Measurements from ENCODE around the gene BAAT. TPM values are rescaled to one million over a fixed set of nuclear protein-coding genes. Genes with fewer than 3 reads are reported as not detected.
A peak's percentile ranks its signal among the peaks of the same experiment; 100 is the strongest.

The BAAT gene
- total and polyA plus RNA-seq, 2 of the 13 experiments (the other 11 are each of a cell fraction or from before 2014, with no cell fraction given), result 0.71 to 7.9 TPM

DNA sequence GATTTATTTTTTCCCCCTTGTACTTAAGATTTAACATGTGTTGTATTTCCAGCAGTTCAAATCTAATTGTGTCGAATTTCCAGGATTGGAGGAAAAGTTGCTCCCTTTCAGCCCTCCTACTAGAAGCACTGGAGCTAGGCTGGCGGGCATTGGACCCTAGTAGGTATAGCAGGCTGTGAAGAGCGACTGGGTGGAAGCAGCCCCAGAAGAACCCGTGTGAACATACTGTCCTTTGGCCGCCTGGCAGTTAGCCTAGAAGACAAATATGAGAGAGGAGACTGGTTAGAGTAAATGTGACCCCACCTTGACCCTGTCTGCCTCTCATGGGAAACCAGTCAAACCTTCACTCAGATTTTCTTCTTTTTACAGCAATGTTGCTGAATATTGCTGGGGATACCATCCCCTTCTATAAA is 36.9 kb upstream of the BAAT start (continued):
- TF ChIP-seq, protein P1, sequence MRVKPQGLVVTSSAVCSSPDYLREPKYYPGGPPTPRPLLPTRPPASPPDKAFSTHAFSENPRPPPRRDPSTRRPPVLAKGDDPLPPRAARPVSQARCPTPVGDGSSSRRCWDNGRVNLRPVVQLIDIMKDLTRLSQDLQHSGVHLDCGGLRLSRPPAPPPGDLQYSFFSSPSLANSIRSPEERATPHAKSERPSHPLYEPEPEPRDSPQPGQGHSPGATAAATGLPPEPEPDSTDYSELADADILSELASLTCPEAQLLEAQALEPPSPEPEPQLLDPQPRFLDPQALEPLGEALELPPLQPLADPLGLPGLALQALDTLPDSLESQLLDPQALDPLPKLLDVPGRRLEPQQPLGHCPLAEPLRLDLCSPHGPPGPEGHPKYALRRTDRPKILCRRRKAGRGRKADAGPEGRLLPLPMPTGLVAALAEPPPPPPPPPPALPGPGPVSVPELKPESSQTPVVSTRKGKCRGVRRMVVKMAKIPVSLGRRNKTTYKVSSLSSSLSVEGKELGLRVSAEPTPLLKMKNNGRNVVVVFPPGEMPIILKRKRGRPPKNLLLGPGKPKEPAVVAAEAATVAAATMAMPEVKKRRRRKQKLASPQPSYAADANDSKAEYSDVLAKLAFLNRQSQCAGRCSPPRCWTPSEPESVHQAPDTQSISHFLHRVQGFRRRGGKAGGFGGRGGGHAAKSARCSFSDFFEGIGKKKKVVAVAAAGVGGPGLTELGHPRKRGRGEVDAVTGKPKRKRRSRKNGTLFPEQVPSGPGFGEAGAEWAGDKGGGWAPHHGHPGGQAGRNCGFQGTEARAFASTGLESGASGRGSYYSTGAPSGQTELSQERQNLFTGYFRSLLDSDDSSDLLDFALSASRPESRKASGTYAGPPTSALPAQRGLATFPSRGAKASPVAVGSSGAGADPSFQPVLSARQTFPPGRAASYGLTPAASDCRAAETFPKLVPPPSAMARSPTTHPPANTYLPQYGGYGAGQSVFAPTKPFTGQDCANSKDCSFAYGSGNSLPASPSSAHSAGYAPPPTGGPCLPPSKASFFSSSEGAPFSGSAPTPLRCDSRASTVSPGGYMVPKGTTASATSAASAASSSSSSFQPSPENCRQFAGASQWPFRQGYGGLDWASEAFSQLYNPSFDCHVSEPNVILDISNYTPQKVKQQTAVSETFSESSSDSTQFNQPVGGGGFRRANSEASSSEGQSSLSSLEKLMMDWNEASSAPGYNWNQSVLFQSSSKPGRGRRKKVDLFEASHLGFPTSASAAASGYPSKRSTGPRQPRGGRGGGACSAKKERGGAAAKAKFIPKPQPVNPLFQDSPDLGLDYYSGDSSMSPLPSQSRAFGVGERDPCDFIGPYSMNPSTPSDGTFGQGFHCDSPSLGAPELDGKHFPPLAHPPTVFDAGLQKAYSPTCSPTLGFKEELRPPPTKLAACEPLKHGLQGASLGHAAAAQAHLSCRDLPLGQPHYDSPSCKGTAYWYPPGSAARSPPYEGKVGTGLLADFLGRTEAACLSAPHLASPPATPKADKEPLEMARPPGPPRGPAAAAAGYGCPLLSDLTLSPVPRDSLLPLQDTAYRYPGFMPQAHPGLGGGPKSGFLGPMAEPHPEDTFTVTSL (CRISPR knock-in tag; IDR thresholded peaks at IDR 0.05; ENCODE audit: borderline replicate concordance), result peak; percentile 87
- TF ChIP-seq KLF16 (CRISPR knock-in tag; IDR thresholded peaks at IDR 0.05), result peak in 1 of 2 experiments; percentile 54; a peak in 1 of 4 replicates
- 0 out of 2 replicates have a peak, but pooled peaks have one; percentile 52 for TF ChIP-seq ZNF580 (CRISPR knock-in tag; IDR thresholded peaks at IDR 0.05; ENCODE audit: borderline replicate concordance, low read depth)
- peak; percentile 88 for TF ChIP-seq TARDBP (CRISPR knock-in tag; IDR thresholded peaks at IDR 0.05)
- peak; percentile 90; the same call in 1 of the 2 replicates for TF ChIP-seq REPIN1 (CRISPR knock-in tag; IDR thresholded peaks at IDR 0.05; ENCODE audit: borderline replicate concordance, low read depth)
- no peak for TF ChIP-seq ZNF564 (CRISPR knock-in tag; IDR thresholded peaks at IDR 0.05)
- peak; percentile 33; the same call in 1 of the 2 replicates for TF ChIP-seq SMC3 (IDR thresholded peaks at IDR 0.05; ENCODE audit: low read length)
- TF ChIP-seq KLF13 (CRISPR knock-in tag; IDR thresholded peaks at IDR 0.05), result no peak
- TF ChIP-seq ZNF33B (CRISPR knock-in tag; IDR thresholded peaks at IDR 0.05), result peak; percentile 82; the same call in 1 of the 2 replicates
- TF ChIP-seq ZNF782 (CRISPR knock-in tag; IDR thresholded peaks at IDR 0.05; ENCODE audit: borderline replicate concordance), result no peak
- TF ChIP-seq POGZ (CRISPR knock-in tag; IDR thresholded peaks at IDR 0.05), result peak; percentile 93
- peak; percentile 70; the same call in 1 of the 2 replicates for TF ChIP-seq FOXO1 (CRISPR knock-in tag; IDR thresholded peaks at IDR 0.05)
- TF ChIP-seq ZNF609 (CRISPR knock-in tag; IDR thresholded peaks at IDR 0.05; ENCODE audit: borderline replicate concordance), result peak; percentile 80; the same call in 1 of the 2 replicates

Measured in HepG2 (cell line).